Measurements from ENCODE around the gene C15orf39.
"Not testable (repeated sequence)": the region's sequence is repeated elsewhere in the genome, so short reads cannot be mapped to it uniquely, and the experiment has no call there.

Gene C15orf39

GRCh38 chr15:75158402-75158801 is 43.3 kb upstream of the C15orf39 start:
- no peak overlapping the region for H3K27ac ChIP-seq
- TF ChIP-seq, protein P1, sequence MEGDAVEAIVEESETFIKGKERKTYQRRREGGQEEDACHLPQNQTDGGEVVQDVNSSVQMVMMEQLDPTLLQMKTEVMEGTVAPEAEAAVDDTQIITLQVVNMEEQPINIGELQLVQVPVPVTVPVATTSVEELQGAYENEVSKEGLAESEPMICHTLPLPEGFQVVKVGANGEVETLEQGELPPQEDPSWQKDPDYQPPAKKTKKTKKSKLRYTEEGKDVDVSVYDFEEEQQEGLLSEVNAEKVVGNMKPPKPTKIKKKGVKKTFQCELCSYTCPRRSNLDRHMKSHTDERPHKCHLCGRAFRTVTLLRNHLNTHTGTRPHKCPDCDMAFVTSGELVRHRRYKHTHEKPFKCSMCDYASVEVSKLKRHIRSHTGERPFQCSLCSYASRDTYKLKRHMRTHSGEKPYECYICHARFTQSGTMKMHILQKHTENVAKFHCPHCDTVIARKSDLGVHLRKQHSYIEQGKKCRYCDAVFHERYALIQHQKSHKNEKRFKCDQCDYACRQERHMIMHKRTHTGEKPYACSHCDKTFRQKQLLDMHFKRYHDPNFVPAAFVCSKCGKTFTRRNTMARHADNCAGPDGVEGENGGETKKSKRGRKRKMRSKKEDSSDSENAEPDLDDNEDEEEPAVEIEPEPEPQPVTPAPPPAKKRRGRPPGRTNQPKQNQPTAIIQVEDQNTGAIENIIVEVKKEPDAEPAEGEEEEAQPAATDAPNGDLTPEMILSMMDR (IDR thresholded peaks at IDR 0.05): no peak
- no peak for TF ChIP-seq ZFX (IDR thresholded peaks at IDR 0.05; ENCODE audit: borderline replicate concordance)

- TF ChIP-seq, protein P1 (IDR thresholded peaks at IDR 0.05): no peak
- TF ChIP-seq ZFX (IDR thresholded peaks at IDR 0.05; ENCODE audit: borderline replicate concordance): no peak
- H3K27ac ChIP-seq: no peak overlapping the region
These were observed 42.4 kb upstream of the C15orf39 start for GRCh38 chr15:75159244-75159643.

- no peak for TF ChIP-seq ZFX (IDR thresholded peaks at IDR 0.05; ENCODE audit: borderline replicate concordance)
- TF ChIP-seq, protein P1 (IDR thresholded peaks at IDR 0.05): no peak
- no peak overlapping the region for H3K27ac ChIP-seq
These were observed 40.4 kb upstream of the C15orf39 start for GRCh38 chr15:75161106-75161916.

- H3K27ac ChIP-seq: no peak overlapping the region
- TF ChIP-seq ZFX (IDR thresholded peaks at IDR 0.05; ENCODE audit: borderline replicate concordance): no peak
- TF ChIP-seq, protein P1 (IDR thresholded peaks at IDR 0.05): no peak
These were observed 39.7 kb upstream of the C15orf39 start for GRCh38 chr15:75161917-75162414.

DNA sequence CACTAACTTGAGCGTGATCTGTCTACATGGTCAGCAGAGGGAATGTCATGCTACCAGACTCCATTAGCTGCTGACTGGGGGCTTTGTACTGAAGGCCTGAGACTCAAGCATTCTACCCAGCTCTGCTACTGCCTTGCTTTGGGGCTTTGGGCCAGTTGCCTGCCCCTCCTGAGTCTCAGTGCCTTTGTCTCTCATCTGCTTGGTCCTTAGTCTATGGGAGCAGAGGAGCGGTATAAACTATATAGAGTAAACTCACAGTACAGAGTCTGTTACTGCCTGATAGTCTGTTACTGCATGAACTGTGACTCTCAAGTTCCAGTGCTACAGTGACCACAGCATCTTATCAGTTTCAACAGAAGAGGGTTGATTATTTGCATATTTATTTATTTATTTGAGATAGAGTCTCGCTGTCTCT is 38.5 kb upstream of the C15orf39 start:
- TF ChIP-seq, protein P1 (IDR thresholded peaks at IDR 0.05): no peak
- no peak for TF ChIP-seq ZFX (IDR thresholded peaks at IDR 0.05; ENCODE audit: borderline replicate concordance)
- H3K27ac ChIP-seq: no peak overlapping the region

DNA sequence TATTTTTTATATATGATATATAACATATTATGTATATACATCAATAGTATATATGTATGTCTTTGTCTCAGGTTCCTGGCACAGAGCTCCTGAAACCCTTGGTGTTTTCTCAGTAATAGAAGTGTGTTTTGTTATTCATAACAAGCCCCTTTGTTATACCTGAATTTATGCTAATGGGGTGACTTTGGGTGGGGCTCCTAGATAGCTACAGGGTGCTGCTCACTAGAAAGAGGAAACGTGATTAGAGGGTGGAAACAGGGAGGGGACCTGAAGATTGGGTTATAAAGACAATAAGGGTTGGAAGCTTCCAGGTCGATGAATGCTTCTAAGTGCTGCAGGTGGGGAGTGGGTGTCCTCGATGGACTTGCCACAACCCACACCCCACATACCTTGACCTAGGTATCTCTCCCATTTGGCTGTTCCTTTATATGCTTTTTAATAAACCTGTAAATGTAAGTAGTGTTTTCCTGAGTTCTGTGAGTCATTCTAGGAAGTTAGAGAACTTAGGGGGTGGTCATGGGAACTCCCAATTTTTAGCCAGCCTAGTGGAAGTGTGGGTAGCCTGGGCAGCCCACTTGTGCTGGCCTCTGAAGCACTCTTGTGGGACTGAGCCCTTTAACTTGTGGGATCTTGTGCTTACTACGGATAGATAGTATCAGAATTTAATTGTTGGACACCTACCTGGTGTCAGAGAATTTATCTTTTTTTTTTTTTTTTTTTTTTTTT is 36.9 kb upstream of the C15orf39 start:
- no peak overlapping the region for H3K27ac ChIP-seq
- TF ChIP-seq, protein P1 (IDR thresholded peaks at IDR 0.05): no peak
- no peak for TF ChIP-seq ZFX (IDR thresholded peaks at IDR 0.05; ENCODE audit: borderline replicate concordance)

DNA sequence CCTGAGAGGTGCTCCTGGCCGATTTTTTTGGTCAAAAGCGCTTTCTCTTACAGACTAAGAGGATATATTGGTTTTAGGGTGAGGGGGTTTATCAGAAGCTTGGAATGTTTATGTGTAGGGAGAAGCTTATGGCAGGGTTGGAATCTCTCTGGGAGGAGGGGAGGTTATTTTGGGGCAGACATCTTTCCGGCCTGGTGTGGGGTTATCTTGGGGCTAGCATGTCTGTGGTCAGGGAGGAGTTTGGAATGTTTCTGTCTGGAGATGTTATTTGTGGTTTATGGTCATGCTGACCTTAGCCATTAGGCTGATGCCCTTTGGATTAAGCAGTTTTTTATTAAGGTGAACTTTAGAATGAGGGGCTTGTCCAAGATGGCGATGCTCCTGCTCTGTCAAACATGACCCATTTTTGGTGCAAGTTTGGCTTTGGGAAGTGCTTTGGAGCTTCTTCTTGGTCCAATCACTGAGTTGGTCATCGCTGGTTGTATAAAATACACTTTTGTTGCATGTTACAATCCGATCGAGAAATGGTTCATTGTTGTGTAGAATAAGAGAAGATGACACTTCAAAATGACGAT is 35.1 kb upstream of the C15orf39 start:
- H3K27ac ChIP-seq: not testable (repeated sequence)
